NCI-H2171 treated with DMSO at 0.1 percent for 48 hours (cell line): Measurements from ENCODE around the gene TAX1BP1.

ENCODE experiments used
- DNase-seq: peaks from one replicate; lab custom pipeline; 2025; lab: John Stamatoyannopoulos, UW

Gene TAX1BP1

DNA sequence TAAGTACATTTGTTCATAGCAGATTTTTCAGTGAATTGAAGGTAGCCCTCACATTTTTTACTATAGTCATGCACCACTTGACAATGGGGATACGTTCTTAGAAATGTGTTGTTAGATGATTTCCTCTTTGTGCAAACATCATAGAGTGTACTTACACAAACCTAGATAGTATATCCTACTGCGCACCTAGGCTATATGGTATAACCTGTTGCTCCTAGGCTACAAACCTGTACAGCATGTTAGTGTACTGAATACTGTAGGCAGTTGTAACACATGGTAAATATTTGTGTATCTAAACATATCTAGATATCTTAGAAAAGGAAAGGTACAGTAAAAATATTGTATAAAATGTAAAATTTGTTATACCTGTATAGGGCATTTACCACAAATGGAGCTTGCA, 41.2 kb downstream of the TAX1BP1 start:
- no peak for DNase-seq

- DNase-seq, result no peak
These were observed 42.9 kb downstream of the TAX1BP1 start for GRCh38 chr7:27782849-27783248.

DNA sequence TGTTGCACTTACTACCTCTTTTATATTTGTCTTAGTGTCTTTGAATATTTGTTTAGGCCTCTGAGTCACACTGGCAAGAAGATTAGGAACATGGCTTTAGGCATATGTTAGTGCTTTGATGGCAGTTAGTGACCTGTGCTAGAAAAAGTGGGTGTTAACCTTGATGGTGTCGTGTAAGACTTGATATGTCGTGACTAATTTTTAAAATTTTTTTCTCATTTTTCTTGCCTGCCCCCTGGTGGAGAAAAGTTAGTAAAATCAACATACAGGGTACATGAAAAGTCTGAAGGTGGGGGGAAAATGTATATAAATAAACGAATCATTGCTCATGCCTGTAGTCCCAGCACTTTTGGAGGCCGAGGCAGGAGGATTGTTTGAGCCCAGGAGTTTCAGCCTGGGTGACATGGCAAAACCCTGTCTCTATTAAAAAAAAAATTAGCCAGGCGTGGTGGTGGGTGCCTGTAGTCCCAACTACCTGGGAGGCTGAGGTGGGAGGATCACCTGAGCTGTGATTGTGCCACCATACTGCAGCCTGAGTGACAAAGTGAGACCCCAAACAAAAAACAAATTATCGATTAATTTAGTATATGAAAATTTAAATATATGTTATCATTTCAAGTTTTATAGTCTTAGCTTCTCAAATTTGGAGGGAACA, 44.6 kb downstream of the TAX1BP1 start:
- peak; percentile 25 for DNase-seq

- no peak for DNase-seq
These were observed 48.5 kb downstream of the TAX1BP1 start for GRCh38 chr7:27788437-27788836.

- DNase-seq, result no peak
These were observed 53.8 kb downstream of the TAX1BP1 start for GRCh38 chr7:27793780-27794179.

- DNase-seq, result no peak
These were observed 56.0 kb downstream of the TAX1BP1 start for GRCh38 chr7:27795977-27796376.

GRCh38 chr7:27799212-27799611, 59.2 kb downstream of the TAX1BP1 start:
- DNase-seq, result no peak

DNA sequence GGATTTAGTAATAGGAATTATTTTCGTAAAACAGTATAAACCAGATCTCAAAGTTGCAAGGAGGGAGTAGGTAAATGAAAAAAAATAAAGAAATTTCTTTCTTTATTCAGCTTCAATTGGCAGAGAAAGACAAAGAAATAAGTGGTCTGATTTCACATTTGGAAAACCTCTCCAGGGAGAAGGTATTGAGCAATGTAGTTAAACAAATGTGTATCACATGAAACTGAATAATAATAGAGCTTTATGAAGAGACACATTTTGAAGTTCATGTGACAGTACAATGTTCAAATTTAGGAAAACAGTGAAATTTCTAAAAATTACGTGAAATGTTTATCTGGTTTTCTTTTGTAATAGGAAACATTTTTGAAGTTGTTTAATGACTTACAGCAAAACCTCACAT, 63.0 kb downstream of the TAX1BP1 start:
- no peak for DNase-seq

DNA sequence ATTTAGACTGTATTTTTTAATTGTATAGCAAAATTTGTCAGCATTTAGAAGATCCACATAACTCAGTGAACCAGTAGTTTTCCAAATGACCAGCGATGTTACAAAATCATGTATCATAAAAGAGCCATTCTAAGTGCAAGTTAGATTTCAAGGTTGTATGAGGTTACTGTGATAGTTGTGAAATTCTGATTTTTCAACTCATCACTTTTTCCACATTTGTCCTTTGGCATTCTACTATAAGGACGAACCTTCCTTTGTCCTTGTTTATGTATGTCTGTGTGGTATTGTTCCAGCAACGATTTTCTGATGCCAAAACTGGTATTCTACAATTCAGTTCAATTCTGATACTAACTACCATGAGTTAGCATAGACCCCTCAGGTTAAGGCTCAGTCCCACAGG, 64.2 kb downstream of the TAX1BP1 start:
- no peak for DNase-seq

DNA sequence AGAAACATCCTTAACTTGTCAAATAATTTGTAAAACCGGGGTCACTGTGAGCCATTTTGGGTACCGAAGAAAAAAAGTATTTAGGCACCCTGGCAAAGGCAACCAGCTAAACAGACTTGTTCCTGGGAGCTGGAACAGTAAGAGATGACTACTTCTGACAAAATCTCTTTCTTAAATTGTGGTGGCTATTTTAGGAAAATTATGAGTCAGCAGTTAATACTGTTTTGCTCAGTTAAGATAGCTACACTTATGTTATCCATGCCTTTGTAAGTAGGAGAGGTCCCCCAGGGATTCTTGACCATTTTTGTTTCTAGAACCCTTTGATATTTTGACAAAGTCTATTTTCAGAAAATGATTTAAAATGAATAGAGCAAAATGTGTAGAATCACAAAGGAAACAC, 68.7 kb downstream of the TAX1BP1 start:
- no peak for DNase-seq

DNA sequence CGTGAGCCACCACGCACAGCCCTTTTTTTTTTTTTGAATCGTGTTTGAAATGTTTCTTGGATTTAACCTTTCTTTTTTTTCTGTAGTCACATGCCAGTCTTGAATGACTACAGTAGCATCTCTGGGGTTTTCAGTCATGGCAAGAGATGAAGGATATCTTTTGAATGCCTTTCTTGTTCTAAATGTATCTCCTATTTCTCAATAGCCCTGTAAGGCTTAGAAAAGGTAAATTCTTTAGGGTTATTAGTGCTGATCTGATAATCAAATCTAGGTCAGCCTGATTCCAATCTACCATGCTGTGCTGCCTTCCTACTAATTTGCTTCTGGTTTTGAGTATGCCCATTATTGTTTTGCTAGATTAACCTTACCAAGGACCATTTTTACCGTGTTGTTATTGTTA, 70.2 kb downstream of the TAX1BP1 start:
- no peak for DNase-seq

DNA sequence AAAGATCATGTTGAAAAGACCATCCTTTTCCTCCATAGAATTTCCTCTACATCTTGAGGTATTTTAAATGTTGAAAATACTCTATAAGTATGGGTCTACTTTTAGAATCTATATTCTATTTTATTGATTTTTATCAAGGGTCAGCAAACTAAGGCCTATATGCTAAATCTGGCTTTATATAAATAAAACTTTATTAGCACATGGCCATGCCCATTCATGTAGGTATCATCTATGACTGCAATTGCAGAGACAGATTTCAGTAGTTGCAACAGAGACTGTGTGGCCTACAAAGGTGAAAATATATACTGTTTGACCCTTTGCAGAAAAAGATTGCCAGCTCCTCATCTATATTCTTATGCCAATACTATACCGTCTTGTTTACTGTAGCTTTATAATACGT, 72.7 kb downstream of the TAX1BP1 start:
- DNase-seq, result no peak

DNA sequence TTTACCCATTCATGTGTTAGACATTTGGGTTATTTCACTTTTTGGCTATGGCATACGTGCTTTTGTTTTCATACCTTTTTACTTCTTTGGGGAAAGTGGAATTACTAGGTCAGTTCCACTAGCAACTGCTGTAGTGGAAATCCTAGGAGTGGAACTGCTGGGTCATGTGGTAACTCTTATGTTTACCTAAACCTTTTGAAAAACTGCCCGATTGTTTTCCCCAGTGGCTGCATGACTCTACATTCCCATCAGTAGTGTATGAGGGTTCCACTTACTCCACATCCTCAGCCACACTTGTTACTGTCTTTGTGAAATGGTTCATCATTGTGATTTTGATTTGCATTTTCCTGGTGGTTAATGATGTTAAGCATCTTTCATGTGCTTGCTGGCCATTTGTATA, 82.3 kb downstream of the TAX1BP1 start:
- no peak for DNase-seq

DNA sequence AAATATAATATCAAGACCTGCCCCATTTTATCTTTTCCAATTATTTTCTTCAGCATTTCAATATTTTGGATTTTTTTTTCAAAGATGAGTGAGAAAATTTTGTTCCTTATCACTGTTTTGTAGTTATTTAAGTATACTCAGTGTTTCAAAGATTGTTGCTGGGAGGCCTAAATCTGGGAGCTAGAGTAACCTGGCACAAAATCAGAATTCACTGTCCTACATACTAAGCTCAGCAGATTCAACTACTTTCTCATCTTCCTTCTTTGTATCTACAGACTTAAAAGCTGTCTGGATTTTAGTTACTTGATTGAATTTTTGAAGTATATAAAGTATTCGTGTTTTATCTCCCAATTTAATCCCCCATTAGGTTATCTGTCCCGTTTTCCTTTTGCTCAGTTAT, 85.9 kb downstream of the TAX1BP1 start:
- DNase-seq, result no peak

- DNase-seq, result no peak
These were observed 86.4 kb downstream of the TAX1BP1 start for GRCh38 chr7:27826357-27826756.

- DNase-seq, result no peak
These were observed 94.4 kb downstream of the TAX1BP1 start for GRCh38 chr7:27834179-27834921.

DNA sequence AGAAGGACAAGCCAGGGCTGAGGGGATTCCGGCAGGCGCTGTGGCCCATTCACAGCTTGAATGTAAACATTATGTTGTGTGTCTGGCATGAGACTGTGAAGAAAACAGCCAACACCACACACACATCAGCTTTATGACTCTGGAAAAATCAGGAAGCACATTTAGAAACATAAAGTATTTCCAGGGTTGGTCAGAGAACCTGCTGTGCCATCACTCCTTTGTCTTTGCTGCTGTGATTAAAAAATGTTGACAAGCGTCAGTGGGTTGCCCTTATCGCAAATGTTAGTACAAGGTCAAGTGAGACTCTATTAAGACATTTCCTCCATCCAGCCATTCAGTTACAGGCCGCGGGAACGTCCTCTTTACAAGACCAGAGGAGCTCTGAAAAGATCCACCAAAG, 95.4 kb downstream of the TAX1BP1 start:
- DNase-seq, result no peak

- DNase-seq, result no peak
These were observed 96.6 kb downstream of the TAX1BP1 start for GRCh38 chr7:27836536-27836935.

GRCh38 chr7:27839099-27839498, 99.1 kb downstream of the TAX1BP1 start:
- no peak for DNase-seq

DNA sequence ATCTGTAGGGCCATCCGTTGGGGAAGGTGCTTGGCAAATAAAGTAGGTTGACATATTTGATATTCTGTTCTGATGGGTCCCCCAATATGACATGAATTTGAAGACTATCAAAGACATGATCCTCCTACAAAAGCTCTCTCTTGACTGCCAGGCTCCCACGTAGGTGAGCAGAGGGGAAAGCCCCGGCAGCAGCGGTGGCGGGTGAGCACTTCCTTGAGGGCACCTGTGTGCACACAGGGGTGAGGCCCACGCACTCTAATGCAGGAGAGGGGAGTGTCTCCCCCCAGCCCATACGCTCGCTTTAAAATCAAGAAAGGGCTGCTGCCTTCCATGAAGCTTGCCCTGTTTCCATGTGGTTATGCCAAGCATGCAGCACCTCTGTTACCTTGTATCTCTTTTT, 100.4 kb downstream of the TAX1BP1 start:
- no peak for DNase-seq

DNA sequence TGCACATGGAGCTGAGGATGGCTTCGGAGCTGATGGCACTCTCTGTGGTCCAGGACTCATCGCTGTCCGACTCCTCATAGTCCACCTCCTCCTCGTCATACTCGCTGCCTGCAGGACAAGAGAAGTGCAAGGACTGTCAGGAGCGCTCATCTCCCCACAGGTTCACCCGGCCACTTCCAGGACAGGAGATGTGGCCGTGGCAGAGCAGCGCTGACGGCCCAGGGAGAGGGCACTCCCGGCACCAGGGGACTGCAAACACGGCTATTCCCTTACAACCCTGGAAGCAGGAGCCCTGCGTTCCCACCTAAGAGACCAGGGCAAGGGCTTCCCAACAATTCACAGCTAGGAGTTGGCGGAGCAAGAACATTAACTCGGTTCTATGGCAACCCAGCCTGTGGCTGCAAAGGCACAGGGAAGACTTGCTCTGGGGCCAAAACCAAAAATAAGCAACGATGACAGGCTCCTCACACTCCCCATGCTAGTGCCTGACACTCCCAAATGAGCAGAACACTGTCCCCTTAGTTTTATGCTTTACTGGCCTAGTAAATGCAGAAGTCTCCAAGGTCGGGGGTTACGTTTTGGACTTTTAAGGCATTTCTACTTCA, 100.9 kb downstream of the TAX1BP1 start:
- no peak for DNase-seq

GRCh38 chr7:27842094-27842692, 102.2 kb downstream of the TAX1BP1 start:
- DNase-seq, result no peak

- no peak for DNase-seq
These were observed 102.9 kb downstream of the TAX1BP1 start for GRCh38 chr7:27842851-27843250.
